ENCODE data around the gene ATP11A. TPM values are rescaled to one million over a fixed set of nuclear protein-coding genes. Genes with fewer than 3 reads are reported as not detected.

The ATP11A gene
- total and polyA plus RNA-seq, 2 donors (not counting 3 experiments of a cell fraction or from before 2014, with no cell fraction given): 16.5 to 88.1 TPM

- intact Hi-C loops (cut with micrococcal nuclease): no loop called here
- ChIA-PET POLR2A (no interaction called here), CTCF (no interaction called here)
- dilution Hi-C loops (cut with MboI; ENCODE audit: extremely low pct_ligation_motif_present, low sequenced_read_pairs): no loop called here
- peaks cover 4 to 25% of the 10 kb centered on the region in 2 experiments for H3K36me3 ChIP-seq (ENCODE audit: control insufficient read depth in 2 of 2, extremely low read depth in 1 of 2, insufficient read depth in 2 of 2, low read length in 2 of 2)
- H3K9me1 ChIP-seq (replicated peaks; ENCODE audit: control insufficient read depth, extremely low read depth, insufficient read depth, low read length): no peaks in the 10 kb centered on the region
- no peaks in the 10 kb centered on the region for H3K27me3 ChIP-seq (ENCODE audit: control insufficient read depth in 2 of 2, insufficient read depth in 2 of 2, low read length in 2 of 2)
- H3K27ac ChIP-seq (ENCODE audit: insufficient read depth, low read depth, low read length): no peak overlapping the region
- no peak for FAIRE-seq
- peaks cover 5% of the 10 kb centered on the region for H3K4me1 ChIP-seq (ENCODE audit: control insufficient read depth, extremely low read depth, insufficient read depth, low read length)
- H3K9ac ChIP-seq (replicated peaks; ENCODE audit: extremely low read depth, insufficient read depth, low read length): no peak overlapping the region
- H3K9me3 ChIP-seq (replicated peaks; ENCODE audit: control insufficient read depth, insufficient read depth, low read length): no peaks in the 10 kb centered on the region
- H2AFZ ChIP-seq (ENCODE audit: low read depth, low read length): no peak overlapping the region
- BruUV-seq (replicated peaks): no TSS peak
- DNase-seq (ENCODE audit: low read depth, low spot score): no peak
- H4K20me1 ChIP-seq (replicated peaks; ENCODE audit: control insufficient read depth, extremely low read depth, insufficient read depth, low read length): no peaks in the 10 kb centered on the region
- no peak overlapping the region for H3K4me3 ChIP-seq (replicated peaks in 1 of 3; ENCODE audit: insufficient read depth in 1 of 3, low read depth in 1 of 3, low read length in 3 of 3)
- H3K4me2 ChIP-seq (ENCODE audit: insufficient read depth, low read length): no peak overlapping the region
- TF ChIP-seq JUN (IDR thresholded peaks at IDR 0.05; ENCODE audit: borderline replicate concordance, insufficient read depth, insufficient read length, low read depth) (no peak), FOS (IDR thresholded peaks at IDR 0.05; ENCODE audit: borderline replicate concordance, insufficient read depth, low read length) (no peak), POLR2A (IDR thresholded peaks at IDR 0.05; ENCODE audit: low read depth, low read length) (no peak), POLR2AphosphoS5 (IDR thresholded peaks at IDR 0.05; ENCODE audit: insufficient read depth, low read depth, low read length) (no peak), CTCF (IDR thresholded peaks at IDR 0.05; ENCODE audit: extremely low read depth in 1 of 2, insufficient read depth in 1 of 2, low read depth in 1 of 2, low read length in 2 of 2) (no peak), MAX (IDR thresholded peaks at IDR 0.05; ENCODE audit: insufficient read depth, insufficient read length) (no peak), EZH2 (IDR thresholded peaks at IDR 0.05; ENCODE audit: borderline replicate concordance, low read depth, low read length, severe bottlenecking) (no peak), GATA2 (IDR thresholded peaks at IDR 0.05; ENCODE audit: insufficient read depth, insufficient read length, low read depth, low read length) (no peak), MYC (IDR thresholded peaks at IDR 0.05; ENCODE audit: low read depth, low read length) (no peak)
- H3K79me2 ChIP-seq (ENCODE audit: control insufficient read depth, insufficient read depth, low read length): no peaks in the 10 kb centered on the region
These were observed 128.8 kb downstream of the ATP11A start for GRCh38 chr13:112818698-112819045.

All from endothelial cell of umbilical vein (primary cell).